Measurements from ENCODE around the gene RAB30. TPM values are rescaled to one million over a fixed set of nuclear protein-coding genes. Genes with fewer than 3 reads are reported as not detected.
"Not testable (repeated sequence)": the region's sequence is repeated elsewhere in the genome, so short reads cannot be mapped to it uniquely, and the experiment has no call there.

RAB30 gene
- total RNA-seq, 1 donor, result 12.5 TPM

GRCh38 chr11:83014951-83015350 lies 56.7 kb downstream of the RAB30 start:
- no peak for DNase-seq (ENCODE audit: low read depth)
- H3K4me3 ChIP-seq (ENCODE audit: low read depth, low read length), result no peak overlapping the region
- TF ChIP-seq CTCF (IDR thresholded peaks at IDR 0.05; ENCODE audit: insufficient read depth, low read depth, low read length), result no peak

GRCh38 chr11:83012168-83013067 lies 59.3 kb downstream of the RAB30 start:
- no peak for TF ChIP-seq CTCF (IDR thresholded peaks at IDR 0.05; ENCODE audit: insufficient read depth, low read depth, low read length)
- DNase-seq (ENCODE audit: low read depth), result no peak
- no peak overlapping the region for H3K4me3 ChIP-seq (ENCODE audit: low read depth, low read length)

- TF ChIP-seq CTCF (IDR thresholded peaks at IDR 0.05; ENCODE audit: insufficient read depth, low read depth, low read length), result no peak
- H3K4me3 ChIP-seq (ENCODE audit: low read depth, low read length), result no peak overlapping the region
- no peak for DNase-seq (ENCODE audit: low read depth)
Measured at GRCh38 chr11:83011333-83012167, 60.1 kb downstream of the RAB30 start.

- no peak for DNase-seq (ENCODE audit: low read depth)
- no peak for TF ChIP-seq CTCF (IDR thresholded peaks at IDR 0.05; ENCODE audit: insufficient read depth, low read depth, low read length)
- no peak overlapping the region for H3K4me3 ChIP-seq (ENCODE audit: low read depth, low read length)
Measured at GRCh38 chr11:83009999-83010398, 61.7 kb downstream of the RAB30 start.

- DNase-seq (ENCODE audit: low read depth); H3K4me3 ChIP-seq (ENCODE audit: low read depth, low read length): not testable (repeated sequence)
Measured at GRCh38 chr11:83009136-83009535, 62.6 kb downstream of the RAB30 start.

GRCh38 chr11:83008581-83008923 lies 63.1 kb downstream of the RAB30 start:
- DNase-seq (ENCODE audit: low read depth), result peak; percentile 13

More at GRCh38 chr11:83008581-83008923, 63.1 kb downstream of the RAB30 start:
- TF ChIP-seq CTCF (IDR thresholded peaks at IDR 0.05; ENCODE audit: insufficient read depth, low read depth, low read length), result no peak
- no peak overlapping the region for H3K4me3 ChIP-seq (ENCODE audit: low read depth, low read length)
